HepG2 (cell line): ENCODE data around the gene NLRP5. TPM values are rescaled to one million over a fixed set of nuclear protein-coding genes. Genes with fewer than 3 reads are reported as not detected.

Experiments used
- AHR ChIP-seq: IDR thresholded peaks from 2 replicates; pipeline ENCODE4 v1.6.1; 2018; ENCODE audit warnings: missing genetic modification reagents, missing compliant biosample characterization
- GABPB1 ChIP-seq: IDR thresholded peaks from 2 replicates; pipeline ENCODE4 v1.6.1; 2016; ENCODE audit warnings: mild to moderate bottlenecking, missing genetic modification reagents, moderate library complexity, missing compliant biosample characterization
- ISL2 ChIP-seq: sonication (generic); formaldehyde crosslinking; IDR thresholded peaks from 2 replicates; pipeline ENCODE4 v1.5.0; 2020; ENCODE audit warnings: missing genetic modification reagents
- KDM6A ChIP-seq: IDR thresholded peaks from 2 replicates; pipeline ENCODE4 v1.6.1; 2016; ENCODE audit warnings: low read depth
- KMT2A ChIP-seq: sonication (generic); formaldehyde crosslinking; IDR thresholded peaks from 2 replicates; pipeline ENCODE4 v1.4.0; 2020; ENCODE audit warnings: missing genetic modification reagents
- MXI1 ChIP-seq: IDR thresholded peaks from 3 replicates; pipeline ENCODE4 v1.6.1; 2012; ENCODE audit warnings: low read depth, low read length, inconsistent platforms, borderline replicate concordance
- MYC ChIP-seq: sonication (generic); formaldehyde crosslinking; IDR thresholded peaks from 2 replicates; pipeline ENCODE4 v1.9.0; 2021; ENCODE audit warnings: missing genetic modification reagents, borderline replicate concordance
- NFRKB ChIP-seq: fragments of 450-650 bp; IDR thresholded peaks from 2 replicates; pipeline ENCODE4 v1.6.1; 2017
- RAD21 ChIP-seq: fragments of 450-650 bp; formaldehyde crosslinking; IDR thresholded peaks from 2 replicates; pipeline ENCODE4 v1.5.0; 2020; ENCODE audit warnings: mild to moderate bottlenecking
- SNAPC2 ChIP-seq: sonication (generic); formaldehyde crosslinking; IDR thresholded peaks from 2 replicates; pipeline ENCODE4 v1.8.1; 2022; ENCODE audit warnings: mild to moderate bottlenecking, missing genetic modification reagents
- SP5 ChIP-seq: IDR thresholded peaks from 2 replicates; pipeline ENCODE4 v1.6.1; 2016; ENCODE audit warnings: low read depth, borderline replicate concordance
- TGIF2 ChIP-seq: IDR thresholded peaks from 2 replicates; pipeline ENCODE4 v1.6.1; 2016; ENCODE audit warnings: control low read depth, missing compliant biosample characterization
- TMF1 ChIP-seq: sonication (generic); formaldehyde crosslinking; IDR thresholded peaks from 2 replicates; pipeline ENCODE4 v1.8.1; 2022; ENCODE audit warnings: low read depth, missing genetic modification reagents
- ZBTB25 ChIP-seq: IDR thresholded peaks from 2 replicates; pipeline ENCODE4 v1.6.1; 2018; ENCODE audit warnings: missing genetic modification reagents
- ZMAT3 ChIP-seq: sonication (generic); formaldehyde crosslinking; conservative IDR thresholded peaks from 2 replicates; pipeline ENCODE4 v1.7.0; 2021; ENCODE audit warnings: missing genetic modification reagents
- ZNF274 ChIP-seq: sonication (generic); formaldehyde crosslinking; IDR thresholded peaks from 2 replicates; pipeline ENCODE4 v1.5.1; 2020; ENCODE audit warnings: mild to moderate bottlenecking, missing genetic modification reagents
- ZNF335 ChIP-seq: sonication (generic); formaldehyde crosslinking; IDR thresholded peaks from 2 replicates; pipeline ENCODE4 v1.4.0; 2020; ENCODE audit warnings: missing genetic modification reagents
- ZNF362 ChIP-seq: sonication (generic); formaldehyde crosslinking; IDR thresholded peaks from 2 replicates; pipeline ENCODE4 v1.4.0; 2020; ENCODE audit warnings: missing genetic modification reagents, mild to moderate bottlenecking, borderline replicate concordance
- ZNF431 ChIP-seq: sonication (generic); formaldehyde crosslinking; IDR thresholded peaks from 2 replicates; pipeline ENCODE4 v1.9.0; 2022; ENCODE audit warnings: missing genetic modification reagents, low read depth, mild to moderate bottlenecking, borderline replicate concordance
- ZNF614 ChIP-seq: IDR thresholded peaks from 2 replicates; pipeline ENCODE4 v1.6.1; 2018; ENCODE audit warnings: missing biosample characterization, missing genetic modification reagents, inconsistent platforms, borderline replicate concordance
- polyA plus RNA-seq, 8 experiments: library from polyadenylated mRNA; depleted of rRNA in 3 of 8; stranded (reverse) in 7 of 8; unstranded in 1 of 8; fragments of >200 nt; fragmentation: Illumina TruSeq in 4 of 8; extraction: Trizol in 4 of 8; gene quantifications; 2 replicates each; pipeline versions ENCODE4 v1.2.1 to v1.2.3, GENCODE V29; 2011 to 2016; ENCODE audit warnings: low read depth in 4 of 8, missing spikeins in 1 of 8, mixed read lengths in 1 of 8; ENCODE audit not compliant: insufficient read depth in 1 of 8
- total RNA-seq, 5 experiments: library from RNA; depleted of rRNA; stranded (reverse); fragments of >200 nt; fragmentation: Illumina TruSeq; extraction: Trizol; gene quantifications; 2 replicates each; pipeline ENCODE4 v1.2.3, GENCODE V29; 2016; ENCODE audit warnings: low read depth in 1 of 5
- TF ChIP-seq, protein P1 (sequence below): IDR thresholded peaks from 2 replicates; pipeline ENCODE4 v1.4.0; 2020; ENCODE audit warnings: mild to moderate bottlenecking, missing genetic modification reagents
- TF ChIP-seq, protein P2 (sequence below): sonication (generic); formaldehyde crosslinking; IDR thresholded peaks from 2 replicates; pipeline ENCODE4 v1.4.0; 2020; ENCODE audit warnings: missing genetic modification reagents

Gene NLRP5
- total and polyA plus RNA-seq, 2 of the 13 experiments (the other 11 are each of a cell fraction or from before 2014, with no cell fraction given), result not detected

DNA sequence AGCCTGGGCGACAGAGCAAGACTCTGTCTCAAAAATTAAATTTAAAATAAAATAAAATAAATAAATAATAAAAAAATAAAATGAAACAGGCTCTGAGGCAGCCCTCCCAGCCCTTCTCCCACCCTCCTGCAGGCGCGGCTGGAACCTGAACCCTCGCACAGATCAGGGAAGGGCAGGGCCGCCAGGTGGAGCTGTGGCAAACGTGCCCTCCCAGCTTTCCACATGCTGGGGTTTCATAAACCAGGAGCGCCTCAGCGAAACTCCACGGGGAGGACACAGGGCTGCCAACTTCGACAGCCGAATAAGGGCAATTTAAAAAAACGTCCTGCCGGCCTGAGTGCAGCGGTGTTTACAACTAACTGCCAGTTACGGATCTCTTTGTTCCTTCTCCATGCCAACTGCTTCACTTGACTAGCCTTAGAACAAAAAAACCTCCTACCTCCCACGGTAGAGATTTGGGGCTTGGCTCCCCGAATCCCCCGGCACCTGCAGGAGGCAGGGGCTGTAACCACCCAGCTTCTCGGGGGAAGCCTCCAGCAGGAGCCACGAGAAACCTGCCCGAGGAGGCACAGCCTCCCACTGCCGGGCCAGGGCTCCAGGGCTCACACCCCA is 118.6 kb downstream of the NLRP5 start (continued):
- TF ChIP-seq ZNF335 (0 out of 2 replicates have a peak, but pooled peaks have one; percentile 34), TGIF2 (CRISPR knock-in tag) (peak; percentile 65; the same call in 1 of the 2 replicates), ZNF362 (CRISPR knock-in tag) (peak; percentile 53; the same call in 1 of the 2 replicates), ZBTB25 (0 out of 2 replicates have a peak, but pooled peaks have one; percentile 45), GABPB1 (CRISPR knock-in tag) (0 out of 2 replicates have a peak, but pooled peaks have one; percentile 22), RAD21 (CRISPR knock-in tag) (peak; percentile 89), ZNF614 (CRISPR knock-in tag) (0 out of 2 replicates have a peak, but pooled peaks have one; percentile 52), SNAPC2 (CRISPR knock-in tag) (no peak), KMT2A (CRISPR knock-in tag) (0 out of 2 replicates have a peak, but pooled peaks have one; percentile 51), ZNF431 (CRISPR knock-in tag) (no peak), AHR (0 out of 2 replicates have a peak, but pooled peaks have one; percentile 27), SP5 (CRISPR knock-in tag) (0 out of 2 replicates have a peak, but pooled peaks have one; percentile 24), ZNF274 (peak; percentile 38; the same call in 1 of the 2 replicates), KDM6A (no peak), TMF1 (CRISPR knock-in tag) (0 out of 2 replicates have a peak, but pooled peaks have one; percentile 34), MYC (peak; percentile 77), NFRKB (no peak), ISL2 (CRISPR knock-in tag) (0 out of 2 replicates have a peak, but pooled peaks have one; percentile 27), ZMAT3 (0 out of 2 replicates have a peak, but pooled peaks have one; percentile 50), MXI1 (peak; percentile 87; the same call in 1 of the 3 replicates)
- TF ChIP-seq, protein P1, sequence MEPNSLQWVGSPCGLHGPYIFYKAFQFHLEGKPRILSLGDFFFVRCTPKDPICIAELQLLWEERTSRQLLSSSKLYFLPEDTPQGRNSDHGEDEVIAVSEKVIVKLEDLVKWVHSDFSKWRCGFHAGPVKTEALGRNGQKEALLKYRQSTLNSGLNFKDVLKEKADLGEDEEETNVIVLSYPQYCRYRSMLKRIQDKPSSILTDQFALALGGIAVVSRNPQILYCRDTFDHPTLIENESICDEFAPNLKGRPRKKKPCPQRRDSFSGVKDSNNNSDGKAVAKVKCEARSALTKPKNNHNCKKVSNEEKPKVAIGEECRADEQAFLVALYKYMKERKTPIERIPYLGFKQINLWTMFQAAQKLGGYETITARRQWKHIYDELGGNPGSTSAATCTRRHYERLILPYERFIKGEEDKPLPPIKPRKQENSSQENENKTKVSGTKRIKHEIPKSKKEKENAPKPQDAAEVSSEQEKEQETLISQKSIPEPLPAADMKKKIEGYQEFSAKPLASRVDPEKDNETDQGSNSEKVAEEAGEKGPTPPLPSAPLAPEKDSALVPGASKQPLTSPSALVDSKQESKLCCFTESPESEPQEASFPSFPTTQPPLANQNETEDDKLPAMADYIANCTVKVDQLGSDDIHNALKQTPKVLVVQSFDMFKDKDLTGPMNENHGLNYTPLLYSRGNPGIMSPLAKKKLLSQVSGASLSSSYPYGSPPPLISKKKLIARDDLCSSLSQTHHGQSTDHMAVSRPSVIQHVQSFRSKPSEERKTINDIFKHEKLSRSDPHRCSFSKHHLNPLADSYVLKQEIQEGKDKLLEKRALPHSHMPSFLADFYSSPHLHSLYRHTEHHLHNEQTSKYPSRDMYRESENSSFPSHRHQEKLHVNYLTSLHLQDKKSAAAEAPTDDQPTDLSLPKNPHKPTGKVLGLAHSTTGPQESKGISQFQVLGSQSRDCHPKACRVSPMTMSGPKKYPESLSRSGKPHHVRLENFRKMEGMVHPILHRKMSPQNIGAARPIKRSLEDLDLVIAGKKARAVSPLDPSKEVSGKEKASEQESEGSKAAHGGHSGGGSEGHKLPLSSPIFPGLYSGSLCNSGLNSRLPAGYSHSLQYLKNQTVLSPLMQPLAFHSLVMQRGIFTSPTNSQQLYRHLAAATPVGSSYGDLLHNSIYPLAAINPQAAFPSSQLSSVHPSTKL, result peak; percentile 39; the same call in 1 of the 2 replicates
- TF ChIP-seq, protein P2, sequence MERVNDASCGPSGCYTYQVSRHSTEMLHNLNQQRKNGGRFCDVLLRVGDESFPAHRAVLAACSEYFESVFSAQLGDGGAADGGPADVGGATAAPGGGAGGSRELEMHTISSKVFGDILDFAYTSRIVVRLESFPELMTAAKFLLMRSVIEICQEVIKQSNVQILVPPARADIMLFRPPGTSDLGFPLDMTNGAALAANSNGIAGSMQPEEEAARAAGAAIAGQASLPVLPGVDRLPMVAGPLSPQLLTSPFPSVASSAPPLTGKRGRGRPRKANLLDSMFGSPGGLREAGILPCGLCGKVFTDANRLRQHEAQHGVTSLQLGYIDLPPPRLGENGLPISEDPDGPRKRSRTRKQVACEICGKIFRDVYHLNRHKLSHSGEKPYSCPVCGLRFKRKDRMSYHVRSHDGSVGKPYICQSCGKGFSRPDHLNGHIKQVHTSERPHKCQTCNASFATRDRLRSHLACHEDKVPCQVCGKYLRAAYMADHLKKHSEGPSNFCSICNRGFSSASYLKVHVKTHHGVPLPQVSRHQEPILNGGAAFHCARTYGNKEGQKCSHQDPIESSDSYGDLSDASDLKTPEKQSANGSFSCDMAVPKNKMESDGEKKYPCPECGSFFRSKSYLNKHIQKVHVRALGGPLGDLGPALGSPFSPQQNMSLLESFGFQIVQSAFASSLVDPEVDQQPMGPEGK (CRISPR knock-in tag), result peak; percentile 59; the same call in 1 of the 2 replicates
